Measurements from ENCODE around the gene RILPL1. TPM values are rescaled to one million over a fixed set of nuclear protein-coding genes. Genes with fewer than 3 reads are reported as not detected.
A peak's percentile ranks its signal among the peaks of the same experiment; 100 is the strongest.
"Not testable (repeated sequence)": the region's sequence is repeated elsewhere in the genome, so short reads cannot be mapped to it uniquely, and the experiment has no call there.

The RILPL1 gene
- polyA plus RNA-seq, 3 donors, result 20.5 to 22.9 (median 21.5) TPM

GRCh38 chr12:123433615-123434014 lies 99.9 kb downstream of the RILPL1 start:
- DNase-seq, result no peak

- peak; percentile 29 for DNase-seq
Observed at GRCh38 chr12:123431951-123432817, 101.3 kb downstream of the RILPL1 start.

GRCh38 chr12:123429101-123429500 lies 104.4 kb downstream of the RILPL1 start:
- not testable (repeated sequence) for DNase-seq

- DNase-seq, result no peak
Observed at GRCh38 chr12:123428591-123428990, 104.9 kb downstream of the RILPL1 start.

GRCh38 chr12:123427036-123427769 lies 106.3 kb downstream of the RILPL1 start:
- no peak for DNase-seq

GRCh38 chr12:123421314-123421713 lies 112.2 kb downstream of the RILPL1 start:
- DNase-seq, result no peak

Other genes starting within 250 kb of the RILPL1 start
- gene SBNO1, start 168.9 kb downstream of the RILPL1 start, polyA plus RNA-seq (ENCODE audit: insufficient read length in 3 of 3), result 10 to 100 TPM; 26.8 to 35.0 (median 32.5) TPM
- 10 to 100 TPM; 50.6 to 55.8 (median 52.0) TPM for gene KMT5A, start 149.6 kb downstream of the RILPL1 start, polyA plus RNA-seq (ENCODE audit: insufficient read length in 3 of 3)
- gene RILPL2, start 97.0 kb downstream of the RILPL1 start, polyA plus RNA-seq (ENCODE audit: insufficient read length in 3 of 3), result 1 to 10 TPM; 5.2 to 6.4 (median 5.6) TPM
- 10 to 100 TPM; 42.8 to 44.3 (median 43.8) TPM for gene SNRNP35, start 75.6 kb downstream of the RILPL1 start, polyA plus RNA-seq (ENCODE audit: insufficient read length in 3 of 3)
- gene TMED2, start 50.8 kb upstream of the RILPL1 start, polyA plus RNA-seq (ENCODE audit: insufficient read length in 3 of 3), result 100 to 1,000 TPM; 202 to 213 (median 208) TPM
- 10 to 100 TPM; 21.0 to 46.6 (median 39.4) TPM for gene DDX55, start 68.4 kb upstream of the RILPL1 start, polyA plus RNA-seq (ENCODE audit: insufficient read length in 3 of 3)
- 10 to 100 TPM; 58.9 to 69.1 (median 67.1) TPM for gene EIF2B1, start 100.0 kb upstream of the RILPL1 start, polyA plus RNA-seq (ENCODE audit: insufficient read length in 3 of 3)
- 10 to 100 TPM; 23.6 to 41.7 (median 35.7) TPM for gene GTF2H3, start 100.1 kb upstream of the RILPL1 start, polyA plus RNA-seq (ENCODE audit: insufficient read length in 3 of 3)
- 10 to 100 TPM; 25.6 to 34.1 (median 33.8) TPM for gene TCTN2, start 137.4 kb upstream of the RILPL1 start, polyA plus RNA-seq (ENCODE audit: insufficient read length in 3 of 3)
- 10 to 100 TPM; 16.8 to 25.8 (median 24.5) TPM for gene ATP6V0A2, start 178.6 kb upstream of the RILPL1 start, polyA plus RNA-seq (ENCODE audit: insufficient read length in 3 of 3)
- gene DNAH10, start 228.6 kb upstream of the RILPL1 start, polyA plus RNA-seq (ENCODE audit: insufficient read length in 3 of 3), result 1 to 10 TPM; 6.1 to 7.6 (median 7.5) TPM

All from renal pelvis (tissue), 4 donors.